ENCODE measurements around the gene G2E3.
"Not testable (repeated sequence)": the region's sequence is repeated elsewhere in the genome, so short reads cannot be mapped to it uniquely, and the experiment has no call there.

G2E3 gene

GRCh38 chr14:30560581-30560980 lies 1.6 kb downstream of the G2E3 start:
- no peak for DNase-seq (ENCODE audit: low read depth in 2 of 3, low spot score in 1 of 3)

GRCh38 chr14:30564235-30564867 lies 5.4 kb downstream of the G2E3 start:
- no peak for DNase-seq (ENCODE audit: low read depth in 2 of 3, low spot score in 1 of 3)

- no peak for DNase-seq (ENCODE audit: low read depth in 2 of 3, low spot score in 1 of 3)
Observed at GRCh38 chr14:30564868-30565248, 5.9 kb downstream of the G2E3 start.

- no peak for DNase-seq (ENCODE audit: low read depth in 2 of 3, low spot score in 1 of 3)
Observed at GRCh38 chr14:30569216-30569902, 10.4 kb downstream of the G2E3 start.

- no peak for DNase-seq (ENCODE audit: low read depth in 2 of 3, low spot score in 1 of 3)
Observed at GRCh38 chr14:30569903-30570226, 10.9 kb downstream of the G2E3 start.

GRCh38 chr14:30572237-30572636 lies 13.3 kb downstream of the G2E3 start:
- no peak for DNase-seq (ENCODE audit: low read depth in 2 of 3, low spot score in 1 of 3)

- DNase-seq (ENCODE audit: low read depth in 2 of 3, low spot score in 1 of 3), result no peak
Observed at GRCh38 chr14:30572771-30573170, 13.8 kb downstream of the G2E3 start.

GRCh38 chr14:30573226-30573814 lies 14.4 kb downstream of the G2E3 start:
- DNase-seq (ENCODE audit: low read depth in 2 of 3, low spot score in 1 of 3), result no peak

- DNase-seq (ENCODE audit: low read depth in 2 of 3, low spot score in 1 of 3), result no peak
Observed at GRCh38 chr14:30573966-30574365, 15.0 kb downstream of the G2E3 start.

- not testable (repeated sequence) for DNase-seq (ENCODE audit: low read depth in 2 of 3, low spot score in 1 of 3)
Observed at GRCh38 chr14:30574777-30575176, 15.8 kb downstream of the G2E3 start.

GRCh38 chr14:30576333-30576732 lies 17.4 kb downstream of the G2E3 start:
- not testable (repeated sequence) for DNase-seq (ENCODE audit: low read depth in 2 of 3, low spot score in 1 of 3)

GRCh38 chr14:30580616-30581282 lies 21.8 kb downstream of the G2E3 start:
- DNase-seq (ENCODE audit: low read depth in 2 of 3, low spot score in 1 of 3), result no peak

GRCh38 chr14:30581283-30581625 lies 22.3 kb downstream of the G2E3 start:
- DNase-seq (ENCODE audit: low read depth in 2 of 3, low spot score in 1 of 3), result no peak

GRCh38 chr14:30582376-30582775 lies 23.4 kb downstream of the G2E3 start:
- DNase-seq (ENCODE audit: low read depth in 2 of 3, low spot score in 1 of 3), result no peak

- DNase-seq (ENCODE audit: low read depth in 2 of 3, low spot score in 1 of 3), result no peak
Observed at GRCh38 chr14:30584058-30584630, 25.2 kb downstream of the G2E3 start.

GRCh38 chr14:30585204-30585603 lies 26.2 kb downstream of the G2E3 start:
- no peak for DNase-seq (ENCODE audit: low read depth in 2 of 3, low spot score in 1 of 3)

GRCh38 chr14:30587141-30587540 lies 28.2 kb downstream of the G2E3 start:
- DNase-seq (ENCODE audit: low read depth in 2 of 3, low spot score in 1 of 3), result no peak

- no peak for DNase-seq (ENCODE audit: low read depth in 2 of 3, low spot score in 1 of 3)
Observed at GRCh38 chr14:30588873-30589272, 29.9 kb downstream of the G2E3 start.

- no peak for DNase-seq (ENCODE audit: low read depth in 2 of 3, low spot score in 1 of 3)
Observed at GRCh38 chr14:30596935-30597334, 38.0 kb downstream of the G2E3 start.

GRCh38 chr14:30597504-30597903 lies 38.5 kb downstream of the G2E3 start:
- DNase-seq (ENCODE audit: low read depth in 2 of 3, low spot score in 1 of 3), result no peak

GRCh38 chr14:30600922-30601918 lies 42.3 kb downstream of the G2E3 start:
- no peak for DNase-seq (ENCODE audit: low read depth in 2 of 3, low spot score in 1 of 3)

All from stimulated activated CD4-positive, alpha-beta T cell treated with anti-CD3 and anti-CD28 coated beads, Interleukin-12 subunit alpha, Interleukin-12 subunit beta, amount 100 ng/mL, for 48 hours (primary cell).